ENCODE results near the gene DGKQ.
"Not testable (repeated sequence)": the region's sequence is repeated elsewhere in the genome, so short reads cannot be mapped to it uniquely, and the experiment has no call there.

DGKQ gene

DNA sequence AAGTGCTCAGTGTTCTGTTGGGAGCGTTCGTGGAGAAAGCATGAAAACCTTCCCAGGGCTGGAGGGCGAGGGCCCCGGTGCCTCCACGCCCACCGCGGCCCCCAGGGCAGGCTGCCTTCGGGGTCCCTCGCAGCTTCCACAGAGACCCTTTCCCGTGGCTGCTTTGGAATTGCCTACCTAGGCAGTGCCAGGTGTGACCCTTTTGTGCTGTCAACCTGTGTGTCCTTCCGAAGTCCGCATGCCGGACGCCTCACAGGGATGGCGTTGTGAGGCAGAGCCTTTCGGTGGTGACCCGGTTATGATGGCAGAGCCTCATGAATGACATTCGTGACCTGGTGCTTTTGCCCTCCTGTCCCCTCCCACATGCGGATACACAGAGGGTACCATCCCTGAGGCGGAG is 23.7 kb downstream of the DGKQ start:
- no peak for DNase-seq

DNA sequence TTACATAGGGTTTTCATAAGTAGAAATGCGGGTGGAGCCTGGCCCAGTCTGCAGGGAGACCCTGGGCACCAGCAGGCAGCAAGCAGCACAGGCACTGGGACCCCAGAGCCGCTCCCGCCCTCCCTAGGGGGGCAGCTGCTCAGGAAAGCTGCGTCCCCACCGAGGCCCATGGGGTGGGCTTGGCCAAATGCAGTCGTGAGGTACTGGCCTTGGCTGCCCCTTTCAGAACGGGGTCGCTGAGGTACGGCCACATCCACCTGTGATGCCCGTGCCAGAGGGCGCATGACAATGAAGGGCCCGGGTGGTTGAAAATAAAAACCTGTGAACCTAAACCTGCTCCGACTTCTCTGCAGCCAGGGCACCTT is 24.5 kb downstream of the DGKQ start:
- DNase-seq: no peak

DNA sequence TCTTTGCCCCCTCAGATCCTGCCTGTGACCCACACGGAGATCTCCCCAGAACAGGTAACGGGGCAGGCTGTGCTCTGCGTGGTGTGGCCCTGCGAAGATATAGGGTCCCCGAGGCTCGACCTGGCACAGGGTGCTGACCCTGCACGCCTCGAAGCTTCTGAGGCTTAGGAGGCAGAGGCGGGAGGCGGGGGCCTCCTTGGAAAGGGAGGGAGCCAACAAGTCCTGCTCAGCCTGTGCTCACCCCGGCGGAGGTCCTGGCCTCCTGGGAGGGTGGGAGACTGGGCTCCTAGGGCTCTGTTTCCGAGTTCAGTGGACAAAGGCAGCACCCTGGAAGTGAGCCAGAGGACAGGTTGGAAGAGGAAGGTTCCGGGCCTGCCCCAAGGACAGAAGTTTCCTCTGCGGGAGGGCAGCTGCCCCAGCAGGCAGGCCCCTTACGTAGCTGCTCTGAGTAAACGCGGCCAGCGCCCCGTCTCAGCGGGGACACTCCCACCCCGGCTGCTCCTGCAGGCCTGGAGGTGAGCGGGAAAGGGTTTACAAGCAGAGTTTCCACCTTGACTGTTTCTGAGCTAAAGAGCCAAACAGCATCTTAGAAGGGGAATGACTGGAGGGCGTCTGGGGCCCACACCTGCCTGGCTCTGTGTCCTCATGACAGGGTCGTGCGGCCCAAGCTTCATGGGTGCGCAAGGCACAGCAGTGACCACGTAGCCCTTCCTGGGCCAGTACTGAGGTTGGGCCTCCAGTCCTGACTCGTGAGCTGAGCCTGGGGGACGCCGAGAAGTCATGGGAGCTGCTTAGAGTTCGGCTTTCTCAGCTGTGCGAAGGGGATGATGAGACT is 25.1 kb downstream of the DGKQ start:
- DNase-seq: no peak

DNA sequence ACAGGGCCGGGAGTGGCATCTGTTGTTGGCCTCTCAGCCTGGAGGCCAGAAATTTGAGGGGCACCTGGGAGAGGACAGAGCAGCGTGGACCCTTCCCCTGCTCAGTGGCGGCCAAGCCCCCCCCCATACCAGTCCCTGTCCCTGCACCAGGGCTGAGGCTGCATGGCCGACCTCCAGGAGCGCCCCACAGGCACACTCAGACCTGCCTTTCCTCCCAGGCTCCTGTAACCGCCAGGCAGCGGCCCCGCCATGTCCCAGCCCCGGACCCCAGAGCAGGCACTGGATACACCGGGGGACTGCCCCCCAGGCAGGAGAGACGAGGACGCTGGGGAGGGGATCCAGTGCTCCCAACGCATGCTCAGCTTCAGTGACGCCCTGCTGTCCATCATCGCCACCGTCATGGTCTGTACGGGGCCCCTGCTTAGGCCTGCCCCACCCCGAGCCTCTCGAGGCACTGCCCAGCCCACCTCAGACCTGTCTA is 25.8 kb downstream of the DGKQ start:
- no peak for DNase-seq

DNA sequence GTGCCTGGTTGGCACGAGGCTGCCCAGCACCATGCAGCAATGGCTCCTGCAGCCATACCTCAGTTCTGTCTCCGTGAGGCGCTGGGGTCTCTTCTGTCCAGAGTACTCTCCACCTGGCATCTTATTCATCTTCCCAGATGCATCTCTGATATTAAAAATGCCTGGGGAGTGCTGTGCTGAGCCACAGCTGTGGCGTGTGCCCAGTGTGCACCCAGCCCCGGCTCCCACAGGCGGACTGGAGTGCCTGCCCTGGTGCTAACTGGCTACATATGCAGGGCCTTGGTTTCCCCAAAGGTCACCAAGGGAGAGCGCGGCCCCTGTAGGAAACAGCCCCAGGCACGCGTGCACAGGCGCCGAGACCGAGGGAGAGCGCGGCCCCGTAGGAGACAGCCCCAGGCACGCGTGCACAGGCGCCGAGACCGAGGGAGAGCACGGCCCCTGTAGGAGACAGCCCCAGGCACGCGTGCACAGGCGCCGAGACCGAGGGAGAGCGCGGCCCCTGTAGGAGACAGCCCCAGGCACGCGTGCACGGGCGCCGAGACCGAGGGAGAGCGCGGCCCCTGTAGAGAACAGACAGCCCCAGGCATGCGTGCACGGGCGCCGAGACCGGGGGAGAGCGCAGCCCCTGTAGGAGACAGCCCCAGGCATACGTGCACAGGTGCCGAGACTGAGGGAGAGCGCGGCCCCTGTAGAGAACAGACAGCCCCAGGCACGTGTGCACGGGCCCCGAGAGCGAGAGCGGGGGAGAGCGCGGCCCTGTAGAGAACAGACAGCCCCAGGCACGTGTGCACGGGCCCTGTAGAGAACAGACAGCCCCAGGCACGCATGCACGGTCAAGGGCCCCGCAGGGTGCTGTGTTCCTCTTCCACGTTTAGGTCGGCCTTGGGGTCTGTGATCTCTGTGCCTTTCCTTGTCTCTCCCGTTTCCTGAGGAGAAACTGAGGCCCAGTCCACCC is 26.6 kb downstream of the DGKQ start:
- DNase-seq: no peak

DNA sequence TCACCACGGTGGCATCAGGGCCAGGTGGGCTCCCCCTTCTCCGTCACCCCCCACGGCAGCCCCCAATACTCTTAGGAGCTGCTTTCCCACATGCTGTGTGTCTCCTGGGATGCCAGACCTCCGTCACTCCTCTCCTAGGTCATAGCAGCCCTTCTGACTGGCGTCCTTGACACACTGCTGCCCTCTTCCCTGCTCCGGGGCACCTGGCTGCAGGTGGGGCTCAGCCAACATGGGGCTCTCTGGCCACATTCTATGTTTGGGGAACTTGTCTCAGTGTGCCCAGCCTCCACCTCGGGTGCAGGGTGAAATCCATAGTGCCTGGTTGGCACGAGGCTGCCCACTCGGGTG is 27.3 kb downstream of the DGKQ start:
- no peak for DNase-seq

DNA sequence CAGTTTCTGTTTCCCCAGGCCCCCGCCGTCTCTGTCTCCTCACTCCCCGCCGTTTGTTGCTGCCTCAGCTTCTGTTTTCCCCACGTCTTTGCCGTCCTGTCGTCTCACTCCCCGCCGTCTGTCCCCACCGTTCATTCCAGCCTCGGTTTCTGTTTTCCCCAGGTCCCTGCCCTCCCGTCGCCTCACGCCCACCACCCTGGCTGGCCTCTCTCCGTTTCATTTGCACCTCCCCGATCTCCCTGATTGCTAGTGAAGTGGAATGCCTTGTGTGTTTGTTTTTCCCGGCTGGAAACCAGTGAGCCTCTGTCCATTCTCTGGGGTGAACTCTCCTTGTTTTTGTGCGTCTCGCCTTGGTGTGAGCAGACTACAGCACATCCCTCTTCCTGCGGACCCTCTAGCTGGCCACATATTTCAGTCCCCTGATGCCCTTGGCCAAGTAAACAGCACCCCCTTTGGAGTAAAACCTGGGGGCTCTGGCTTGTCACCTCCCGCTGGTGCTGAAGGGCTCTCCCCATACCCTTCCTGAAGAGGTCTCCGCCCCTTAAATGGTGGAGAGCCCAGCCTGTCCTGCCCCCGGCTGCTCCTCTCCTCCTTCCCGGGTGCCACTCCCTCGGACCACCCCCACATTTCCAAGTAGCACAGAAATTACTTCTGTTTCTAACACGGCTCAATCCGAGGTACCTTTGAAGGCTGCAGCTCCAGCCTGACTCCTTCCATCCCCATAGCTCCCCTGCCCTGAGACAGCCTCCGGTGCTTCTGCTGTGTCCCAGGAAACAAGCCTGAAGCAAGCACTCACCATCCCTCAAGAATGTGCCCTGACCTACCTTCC is 27.9 kb downstream of the DGKQ start:
- no peak for DNase-seq

DNA sequence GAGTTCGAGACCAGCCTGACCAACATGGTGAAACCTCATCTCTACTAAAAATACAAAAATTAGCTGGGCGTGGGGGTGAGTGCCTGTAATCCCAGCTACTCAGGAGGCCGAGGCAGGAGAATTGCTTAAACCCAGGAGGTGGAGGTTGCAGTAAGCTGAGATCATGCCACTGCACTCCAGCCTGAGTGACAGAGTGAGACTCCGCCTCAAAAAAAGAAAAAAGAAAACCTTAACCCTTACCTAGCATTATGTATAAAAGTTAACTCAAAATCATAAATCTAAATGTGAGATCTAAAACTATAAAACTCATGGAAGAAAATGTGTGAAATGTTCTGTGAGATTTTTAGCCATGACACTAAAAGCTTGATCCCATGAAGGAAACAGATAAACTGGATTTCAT is 33.9 kb downstream of the DGKQ start:
- DNase-seq: not testable (repeated sequence)

DNA sequence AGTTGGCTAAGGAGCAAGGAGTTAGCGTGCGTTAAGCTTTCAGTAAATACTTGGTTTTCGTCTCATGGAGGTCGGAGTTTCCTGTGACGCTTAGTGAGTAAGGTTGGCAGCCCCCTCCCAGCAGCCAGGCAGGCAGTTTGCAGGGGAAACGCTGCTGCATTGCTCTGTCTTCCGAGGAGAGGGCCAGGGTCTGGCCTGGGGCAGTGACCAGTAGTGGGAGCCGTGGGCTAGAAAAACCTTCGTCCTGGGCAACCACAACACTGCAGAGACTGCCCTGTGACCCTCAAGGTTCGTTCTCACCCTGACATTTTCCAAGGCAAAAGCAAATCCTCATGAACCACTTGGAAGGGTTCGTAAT is 40.7 kb downstream of the DGKQ start:
- DNase-seq: peak; percentile 40 to 60 (median 49)

DNA sequence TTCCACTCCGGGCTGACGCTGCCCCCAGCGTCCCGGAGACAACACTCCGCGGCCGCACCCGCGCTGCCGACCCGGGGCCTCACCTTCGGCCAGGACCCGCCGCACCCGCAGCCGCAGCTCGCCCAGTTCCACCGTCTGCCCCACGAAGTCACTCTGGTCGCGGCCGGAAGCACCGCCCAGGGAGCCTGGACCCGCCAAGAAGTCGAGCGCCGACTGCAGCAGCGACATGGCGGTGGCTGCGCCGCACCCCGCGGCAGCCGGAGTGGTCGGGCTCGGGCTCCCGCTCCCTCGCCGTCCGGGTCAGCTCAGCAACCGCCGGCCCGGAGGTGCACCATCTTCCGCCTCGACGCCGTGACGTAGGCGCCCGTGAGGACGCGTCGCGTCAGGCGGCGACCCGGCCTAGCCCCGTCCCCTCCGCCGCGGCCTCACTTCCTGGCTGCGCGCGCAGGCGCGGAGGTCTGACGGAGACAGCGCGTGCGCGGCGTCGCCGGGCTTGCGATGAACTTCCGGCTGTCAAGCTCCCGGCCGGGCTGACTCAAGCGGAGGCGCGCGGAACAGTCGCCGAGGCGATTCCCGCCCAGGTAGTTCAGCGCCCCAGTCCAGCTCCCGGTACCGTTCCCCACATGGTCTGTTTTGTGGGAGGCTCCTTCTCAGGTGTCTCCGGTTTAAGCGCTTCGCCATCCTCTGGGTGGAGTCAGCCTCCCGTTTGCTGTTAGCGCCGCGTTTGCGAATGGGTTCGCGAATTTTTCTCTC is 41.2 kb downstream of the DGKQ start, which contains the start of the genes GAK and TMEM175:
Gene GAK (minus strand): TSS at position 357 of the 753 bp plus-strand sequence. CDS start 129 bp downstream, at position 228.
Gene TMEM175 (plus strand): TSS at position 501 of the 753 bp plus-strand sequence. CDS start 15,280 bp downstream, outside the sequence.
- peak; percentile 99 to 100 (median 100) for DNase-seq

DNA sequence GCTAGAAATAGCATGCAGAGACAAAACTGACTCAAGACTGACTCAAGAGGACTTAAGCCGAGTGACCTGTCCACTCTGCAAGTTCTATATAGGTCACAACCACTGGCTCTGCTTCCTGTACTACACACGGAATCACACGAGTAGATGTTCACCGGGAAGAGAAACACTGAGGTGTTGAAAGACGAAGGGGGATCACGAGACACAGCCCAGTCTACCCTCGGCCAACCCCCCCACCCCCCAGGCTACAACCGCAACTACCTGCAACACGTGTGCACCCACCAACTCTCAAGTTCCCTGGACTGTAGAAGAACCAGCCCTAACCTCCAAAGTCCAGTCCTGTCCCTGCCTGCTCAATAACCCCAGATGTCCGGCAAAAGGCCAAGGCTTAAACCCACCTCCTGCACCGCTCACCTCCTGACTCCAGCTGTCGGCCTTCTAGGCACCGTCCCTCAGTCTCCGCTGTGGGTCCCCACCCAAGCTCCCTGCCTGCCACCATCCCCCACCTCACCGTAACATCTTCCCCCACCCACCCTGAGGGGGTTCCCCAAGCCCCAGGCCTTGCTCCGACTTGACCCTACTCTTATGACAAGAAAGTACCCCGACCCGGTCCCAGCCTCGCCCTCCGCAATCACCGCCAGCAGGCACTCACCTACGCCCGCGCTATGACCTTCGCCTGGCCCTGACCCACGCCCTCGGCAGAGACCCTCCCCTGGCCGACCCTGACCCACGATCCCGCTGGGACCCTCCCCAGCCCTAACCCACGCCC is 42.0 kb downstream of the DGKQ start:
- DNase-seq: peak; percentile 63 to 71 (median 65)

DNA sequence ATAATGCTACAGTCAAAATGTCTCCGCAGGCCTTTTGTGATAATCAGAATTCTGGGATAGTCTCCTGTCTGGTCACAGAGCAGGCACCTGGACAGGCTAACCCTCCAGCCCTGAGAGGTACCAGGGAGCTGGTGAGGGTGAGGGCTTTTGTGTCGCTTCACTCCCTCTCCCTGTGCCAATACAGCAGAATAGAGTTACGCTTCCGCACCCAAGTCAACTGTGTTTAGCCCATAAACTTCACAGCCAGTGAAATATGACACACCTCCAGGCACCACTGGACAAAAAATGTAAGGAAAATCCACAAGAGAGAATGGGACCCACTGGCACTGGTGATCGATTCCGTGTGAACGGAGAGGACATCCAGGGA is 42.6 kb downstream of the DGKQ start:
- no peak for DNase-seq

DNA sequence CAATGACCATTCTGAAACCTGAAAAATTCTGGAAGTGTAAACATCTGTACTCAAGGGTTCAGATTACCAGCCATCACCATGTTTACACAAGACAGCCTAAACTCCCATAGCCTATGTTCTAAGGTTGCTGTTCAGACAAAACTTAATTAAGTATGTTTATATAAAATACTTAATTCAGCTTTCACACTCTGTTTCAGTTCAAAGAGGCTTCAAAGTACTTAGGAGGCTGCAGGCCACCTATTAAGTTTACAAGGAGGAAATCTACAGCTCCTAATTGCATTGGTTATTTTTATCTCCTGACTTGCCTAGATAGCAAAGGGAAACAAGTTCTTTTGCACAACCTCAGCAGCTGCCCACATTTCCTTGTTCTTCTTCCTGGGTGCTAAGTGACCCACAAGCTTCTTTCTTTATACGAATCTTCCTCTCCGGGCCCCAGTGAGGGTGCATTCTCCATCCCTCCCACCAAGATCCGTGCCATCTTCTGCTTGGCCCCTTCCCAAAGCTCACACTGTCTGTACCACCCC is 43.3 kb downstream of the DGKQ start:
- DNase-seq: peak; percentile 66 to 71 (median 70)

DNA sequence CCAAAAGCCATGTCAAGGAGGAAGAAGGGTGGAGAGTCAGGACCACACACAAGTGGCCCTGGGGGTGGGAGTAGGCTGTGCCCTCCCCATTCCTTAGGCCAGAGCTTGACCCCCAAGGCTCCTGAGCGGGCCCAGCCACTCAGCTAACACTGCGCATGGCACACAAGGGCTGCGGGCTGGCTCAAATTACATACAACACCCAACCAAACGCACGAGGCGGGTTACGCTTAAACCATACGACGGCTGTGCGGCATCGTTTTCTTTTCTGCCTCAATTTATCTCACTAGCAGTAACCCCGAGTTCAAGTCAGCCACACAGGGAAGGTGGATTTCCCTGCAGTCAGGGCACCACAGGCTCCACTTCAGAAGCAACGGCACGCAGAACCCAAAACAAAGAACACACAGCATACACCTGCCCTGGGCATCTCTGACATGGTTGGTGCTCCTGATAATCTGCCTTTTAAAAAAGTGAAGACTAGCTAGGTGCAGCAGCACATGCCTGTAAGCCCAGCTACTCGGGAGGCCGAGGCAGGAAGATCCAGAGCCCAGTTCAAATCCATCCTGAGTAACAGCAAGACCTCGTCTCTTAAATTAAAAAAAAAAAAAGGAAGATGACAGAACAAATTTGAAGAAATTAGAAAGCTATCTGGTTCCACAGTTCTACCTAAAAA is 44.1 kb downstream of the DGKQ start:
- no peak for DNase-seq

DNA sequence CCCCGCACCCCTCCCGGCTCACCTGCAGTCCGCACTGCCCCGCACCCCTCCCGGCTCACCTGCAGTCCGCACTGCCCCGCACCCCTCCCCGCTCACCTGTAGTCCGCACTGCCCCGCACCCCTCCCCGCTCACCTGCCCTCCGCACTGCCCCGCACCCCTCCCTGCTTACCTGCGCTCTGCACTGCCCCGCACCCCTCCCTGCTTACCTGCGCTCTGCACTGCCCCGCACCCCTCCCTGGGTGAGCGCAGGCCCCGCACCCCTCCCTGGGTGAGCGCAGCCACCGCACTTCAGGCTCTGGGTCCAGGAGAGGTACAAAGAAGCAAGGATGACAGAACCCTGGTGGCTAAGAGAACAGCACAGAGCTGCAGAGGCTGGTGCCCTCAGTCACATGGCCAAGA is 45.8 kb downstream of the DGKQ start:
- DNase-seq: not testable (repeated sequence)

DNA sequence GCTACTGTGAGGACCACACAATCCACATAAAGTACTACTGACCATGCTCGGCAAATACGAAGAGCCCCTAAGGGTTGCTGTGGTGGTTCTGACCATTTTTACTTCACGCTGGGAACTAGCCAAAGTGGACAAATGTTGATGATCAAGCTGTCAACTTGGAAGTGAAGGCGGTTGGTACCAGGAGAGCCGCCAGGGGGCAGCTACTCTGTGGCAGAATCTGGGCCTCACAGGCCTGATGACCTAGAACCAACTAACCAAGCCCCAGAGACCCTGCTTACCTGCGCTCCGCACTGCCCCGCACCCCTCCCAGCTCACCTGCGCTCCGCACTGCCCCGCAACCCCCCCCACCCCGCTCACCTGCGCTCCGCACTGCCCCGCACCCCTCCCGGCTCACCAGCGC is 46.8 kb downstream of the DGKQ start:
- DNase-seq: no peak

DNA sequence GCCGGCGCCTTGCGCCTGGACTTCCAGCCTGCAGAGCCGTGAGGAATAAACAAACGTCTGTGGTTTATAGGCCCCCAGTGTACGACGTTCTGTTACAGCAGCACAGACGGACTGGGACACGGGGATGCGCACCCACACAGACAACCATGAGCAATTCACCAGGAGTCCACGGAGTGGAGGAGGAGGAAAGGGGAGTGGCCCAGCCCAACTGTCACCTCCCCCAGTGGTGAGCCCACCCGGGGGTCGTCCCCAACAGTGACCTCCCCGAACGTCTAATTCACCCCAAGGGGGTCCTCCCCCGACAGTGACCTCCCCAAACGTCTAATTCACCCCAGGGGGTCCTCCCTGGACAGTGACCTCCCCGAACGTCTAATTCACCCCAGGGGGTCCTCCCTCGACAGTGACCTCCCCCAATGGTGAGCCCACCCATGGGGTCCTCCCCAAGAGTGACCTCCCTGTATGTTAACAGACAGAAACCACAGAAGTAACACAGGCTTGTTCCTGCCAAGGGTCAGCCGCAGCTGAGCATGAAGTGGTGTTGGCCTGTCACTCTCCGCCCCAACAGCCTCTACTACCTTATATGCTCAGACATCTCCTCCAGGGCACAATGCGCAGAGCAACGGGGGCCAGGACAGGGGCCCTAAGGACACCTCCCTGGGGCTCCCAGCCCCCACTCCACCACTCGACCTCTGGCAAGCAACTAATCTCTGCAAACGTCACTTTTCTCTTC is 47.4 kb downstream of the DGKQ start:
- DNase-seq: no peak

DNA sequence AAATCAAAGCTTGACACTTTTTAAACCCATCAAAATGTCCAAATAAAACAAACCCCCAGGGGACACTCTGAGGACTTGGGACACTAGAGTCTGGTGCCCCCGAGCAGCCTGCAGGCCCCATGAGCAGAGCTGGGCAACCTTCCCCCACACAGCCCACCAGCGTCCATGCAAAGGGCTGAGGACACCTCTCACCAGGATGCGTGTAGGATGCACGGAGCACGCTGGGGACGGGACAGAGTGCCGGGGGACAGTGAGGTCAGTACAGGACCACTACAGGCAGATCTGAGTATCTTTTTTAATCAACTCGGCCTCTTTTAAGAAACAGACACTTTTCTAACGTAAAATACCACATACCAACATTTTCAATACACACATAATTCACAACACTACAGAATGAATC is 48.2 kb downstream of the DGKQ start:
- DNase-seq: no peak

Data from suppressor macrophage treated with lipopolysaccharide for 1 hour (primary cell).